AG04450 (cell line): Measurements from ENCODE around the gene MR1. TPM values are rescaled to one million over a fixed set of nuclear protein-coding genes. Genes with fewer than 3 reads are reported as not detected.

Experiments
- CTCF ChIA-PET: fragments of 300-600, 350-600 bp; formaldehyde crosslinking; extraction: SDS; loops from one replicate; lab custom pipeline; 2022; ENCODE audit warnings: antibody characterized with exemption, inconsistent platforms; lab: Charles Lee
- POLR2A ChIA-PET: fragments of 350-600 bp; formaldehyde crosslinking; extraction: SDS; loops from one replicate; lab custom pipeline; 2021; ENCODE audit warnings: antibody characterized with exemption, inconsistent platforms; lab: Yijun Ruan, JAX
- DNase-seq: peaks from one replicate; pipeline ENCODE4 v3.0.0-alpha.2; 2011; ENCODE audit warnings: low read depth, low spot score
- H3K27ac ChIP-seq: one replicate; pipeline ENCODE4 v1.5.1; 2012; ENCODE audit warnings: low read depth, low read length, control low read depth
- H3K27me3 ChIP-seq: one replicate; pipeline ENCODE4 v1.6.0; 2012; ENCODE audit warnings: low read length; ENCODE audit not compliant: control insufficient read depth, insufficient read depth
- H3K4me3 ChIP-seq: 2 replicates; pipeline ENCODE4 v1.5.1; 2011; ENCODE audit warnings: mild to moderate bottlenecking, low read depth, low read length, control low read depth
- H3K9me3 ChIP-seq: 2 replicates; pipeline ENCODE4 v1.5.1; 2012; ENCODE audit warnings: low read length; ENCODE audit not compliant: control insufficient read depth, insufficient read depth
- CTCF ChIP-seq: IDR thresholded peaks from 2 replicates; pipeline ENCODE4 v1.5.1; 2011; ENCODE audit warnings: low read depth, low read length, control low read depth, inconsistent platforms
- polyA plus RNA-seq: library from polyadenylated mRNA; depleted of rRNA; stranded (reverse); fragments of >200 nt; gene quantifications from 2 replicates; pipeline ENCODE4 v1.2.3, GENCODE V29; 2011

Gene MR1
- polyA plus RNA-seq, 1 experiment: 17.2 TPM

GRCh38 chr1:181084606-181084969 lies 50.8 kb downstream of the MR1 start:
- Histone ChIP-seq H3K27ac (no peak overlapping the region), H3K4me3 (no peak overlapping the region), H3K27me3 (no peaks in the 10 kb centered on the region), H3K9me3 (no peaks in the 10 kb centered on the region; the same call in 1 of the 2 replicates)
- ChIA-PET POLR2A (no interaction called here), CTCF (interaction anchor here (1.4 kb wide), 1 partner anchor 57 kb away, joined by 6 read pairs; no protein-coding TSS in a partner anchor)
- no peak for DNase-seq
- no peak for TF ChIP-seq CTCF

- no peak overlapping the region for H3K4me3 ChIP-seq
- no peak for TF ChIP-seq CTCF
- ChIA-PET POLR2A (interaction anchor here (0.7 to 6.5 kb wide), 4 partner anchors 15 to 55 kb away, joined by 3 to 82 read pairs (median 3); no protein-coding TSS in a partner anchor), CTCF (interaction anchor here (1.0 kb wide), 1 partner anchor 56 kb away, joined by 3 read pairs; no protein-coding TSS in a partner anchor)
- peak overlapping the region; percentile 31 for H3K27ac ChIP-seq
- H3K9me3 ChIP-seq: no peaks in the 10 kb centered on the region; the same call in 1 of the 2 replicates
- no peak for DNase-seq
- H3K27me3 ChIP-seq: no peaks in the 10 kb centered on the region
Observed at GRCh38 chr1:181086091-181086490, 52.3 kb downstream of the MR1 start.

- ChIA-PET CTCF (interaction anchor here (1.0 kb wide), 1 partner anchor 55 kb away, joined by 3 read pairs; no protein-coding TSS in a partner anchor), POLR2A (interaction anchor here (0.7 to 6.5 kb wide), 5 partner anchors 8 to 55 kb away, joined by 3 to 82 read pairs (median 3); no protein-coding TSS in a partner anchor)
- Histone ChIP-seq H3K4me3 (no peak overlapping the region), H3K27ac (peak overlapping the region; percentile 73), H3K9me3 (no peaks in the 10 kb centered on the region; the same call in 1 of the 2 replicates), H3K27me3 (no peaks in the 10 kb centered on the region)
- no peak for TF ChIP-seq CTCF
- no peak for DNase-seq
Observed at GRCh38 chr1:181086926-181087325, 53.1 kb downstream of the MR1 start.

GRCh38 chr1:181087400-181087901 lies 53.7 kb downstream of the MR1 start:
- H3K27me3 ChIP-seq: no peaks in the 10 kb centered on the region
- H3K4me3 ChIP-seq: no peak overlapping the region
- ChIA-PET POLR2A (interaction anchor here (0.8 to 6.5 kb wide), 3 partner anchors 9 to 54 kb away, joined by 3 to 82 read pairs (median 3); no protein-coding TSS in a partner anchor), CTCF (interaction anchor here (0.7 kb wide), 1 partner anchor 82 kb away, joined by 3 read pairs; no protein-coding TSS in a partner anchor)
- peak overlapping the region; percentile 73 for H3K27ac ChIP-seq
- DNase-seq: no peak
- no peak for TF ChIP-seq CTCF
- no peaks in the 10 kb centered on the region; the same call in 1 of the 2 replicates for H3K9me3 ChIP-seq
